Stimulated activated naive CD8-positive, alpha-beta T cell treated with anti-CD3 and anti-CD28 coated beads, Interleukin-15, amount 100 ng/mL, for 72 hours (primary cell): ENCODE data around the gene RPTOR.

Experiments
- ATAC-seq: fragments of 150-1000 bp; cut with Tn5 transposase; 2 replicates; pipeline ENCODE4 v1.10.0; 2021; ENCODE audit warnings: mild to moderate bottlenecking, moderate library complexity
- DNase-seq, 2 donors: peaks; one replicate each; pipeline ENCODE4 v3.0.0; 2021 to 2022
- H3K27ac Mint-ChIP-seq, 2 donors: one replicate each; pipeline ENCODE4 v1.8.0; 2022; ENCODE audit warnings: mild to moderate bottlenecking in 2 of 2, mixed read lengths in 2 of 2, moderate library complexity in 2 of 2
- H3K27me3 Mint-ChIP-seq: one replicate; pipeline ENCODE4 v1.8.0; 2022; ENCODE audit warnings: mixed read lengths
- H3K4me1 Mint-ChIP-seq: one replicate; pipeline ENCODE4 v1.8.0; 2022; ENCODE audit warnings: mild to moderate bottlenecking, mixed read lengths
- H3K4me3 Mint-ChIP-seq, 2 donors: one replicate each; pipeline ENCODE4 v1.8.0; 2022; ENCODE audit warnings: mild to moderate bottlenecking in 2 of 2, mixed read lengths in 2 of 2, moderate library complexity in 1 of 2
- H3K9me3 Mint-ChIP-seq, 2 donors: one replicate each; pipeline ENCODE4 v1.8.0; 2022; ENCODE audit warnings: mixed read lengths in 2 of 2

The RPTOR gene

DNA sequence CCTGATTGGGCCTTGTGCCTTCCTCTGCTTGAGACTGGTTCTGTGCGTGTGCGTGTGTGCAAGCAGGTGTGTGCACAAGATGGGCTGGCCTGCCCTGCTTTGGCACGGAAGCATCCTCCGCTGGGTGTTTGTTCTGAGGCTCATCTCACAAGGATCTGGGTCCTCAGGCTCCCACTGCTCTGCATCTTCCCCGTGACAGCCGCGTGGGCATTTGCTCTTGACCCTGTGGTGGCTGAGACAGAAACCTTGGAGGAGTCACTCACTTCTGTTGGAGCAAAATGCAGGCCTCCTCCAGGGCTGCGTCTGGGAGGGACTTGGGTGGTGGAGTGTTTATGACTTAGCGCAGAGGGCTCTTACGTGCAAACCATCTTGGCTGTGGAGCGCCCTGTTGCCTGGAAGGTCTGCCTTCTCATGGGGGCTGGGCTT, 119.2 kb downstream of the RPTOR start:
- peak overlapping the region; percentile 81 to 86 for H3K4me3 Mint-ChIP-seq
- DNase-seq = peak; percentile 27 to 35

DNA sequence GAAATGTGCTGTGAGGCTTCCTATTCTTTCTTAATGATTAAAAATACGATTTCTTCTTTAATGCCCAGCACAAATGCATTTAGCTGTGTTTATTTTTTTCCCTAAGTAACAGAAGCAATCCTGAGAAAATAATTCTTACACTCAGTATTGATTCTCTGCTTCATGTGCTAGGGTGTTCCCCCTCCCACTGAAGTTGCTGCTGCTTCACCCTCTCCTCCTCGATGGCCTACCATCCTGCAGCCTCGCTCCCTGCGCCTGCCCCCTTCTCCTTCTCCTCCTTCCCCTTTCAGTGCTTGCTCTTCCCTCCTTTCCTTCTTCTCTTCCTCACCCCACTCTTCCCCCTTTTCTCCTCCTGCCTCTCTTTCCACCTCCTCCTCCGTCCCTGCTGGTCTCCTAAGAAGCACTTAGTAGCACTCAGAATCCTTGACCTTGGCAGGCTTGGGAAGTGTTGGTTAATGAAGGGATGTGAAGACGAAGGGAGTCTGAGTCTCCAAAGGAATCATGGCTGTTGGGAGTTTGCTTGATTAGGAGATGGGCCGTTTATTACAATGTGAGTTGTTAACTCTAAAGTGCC, 119.7 kb downstream of the RPTOR start:
- ATAC-seq (peak; percentile 54), DNase-seq (no peak)
- Mint-ChIP-seq H3K9me3 (no peaks in the 10 kb centered on the region), H3K4me1 (peaks cover 88% of the 10 kb centered on the region), H3K27me3 (no peaks in the 10 kb centered on the region), H3K27ac (peak overlapping the region; percentile 40 to 97), H3K4me3 (peak overlapping the region; percentile 81 to 86)

More for the DNA sequence above, 119.2 kb downstream of the RPTOR start:
- no peaks in the 10 kb centered on the region for H3K27me3 Mint-ChIP-seq
- H3K9me3 Mint-ChIP-seq = no peaks in the 10 kb centered on the region
- peaks cover 86% of the 10 kb centered on the region for H3K4me1 Mint-ChIP-seq
- peak overlapping the region; percentile 66 to 75 for H3K27ac Mint-ChIP-seq
- peak; percentile 67 for ATAC-seq

DNA sequence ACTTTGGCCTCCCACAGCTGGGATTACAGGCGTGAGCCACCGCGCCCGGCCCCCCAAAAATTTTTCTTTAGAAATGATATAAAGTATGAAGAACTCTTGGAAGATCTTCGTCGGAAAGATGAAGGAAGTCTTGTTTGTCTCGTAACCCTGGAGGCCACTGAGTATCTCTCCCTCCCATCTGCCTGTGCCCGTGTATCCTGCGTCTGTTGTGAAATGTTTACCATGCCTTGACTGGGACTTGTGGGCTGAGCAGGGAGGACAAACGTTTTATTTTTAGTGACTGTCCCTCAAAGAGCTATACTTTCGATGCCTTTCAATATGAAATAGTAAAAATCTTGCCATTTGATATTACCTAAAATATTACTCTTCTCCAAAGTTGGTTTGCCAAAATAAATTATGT, 121.2 kb downstream of the RPTOR start:
- H3K27me3 Mint-ChIP-seq = no peaks in the 10 kb centered on the region
- no peaks in the 10 kb centered on the region for H3K9me3 Mint-ChIP-seq
- peak overlapping the region; percentile 48 to 96 for H3K27ac Mint-ChIP-seq
- peak overlapping the region; percentile 85 to 88 for H3K4me3 Mint-ChIP-seq
- no peak for ATAC-seq
- DNase-seq = no peak
- peaks cover 97% of the 10 kb centered on the region for H3K4me1 Mint-ChIP-seq

DNA sequence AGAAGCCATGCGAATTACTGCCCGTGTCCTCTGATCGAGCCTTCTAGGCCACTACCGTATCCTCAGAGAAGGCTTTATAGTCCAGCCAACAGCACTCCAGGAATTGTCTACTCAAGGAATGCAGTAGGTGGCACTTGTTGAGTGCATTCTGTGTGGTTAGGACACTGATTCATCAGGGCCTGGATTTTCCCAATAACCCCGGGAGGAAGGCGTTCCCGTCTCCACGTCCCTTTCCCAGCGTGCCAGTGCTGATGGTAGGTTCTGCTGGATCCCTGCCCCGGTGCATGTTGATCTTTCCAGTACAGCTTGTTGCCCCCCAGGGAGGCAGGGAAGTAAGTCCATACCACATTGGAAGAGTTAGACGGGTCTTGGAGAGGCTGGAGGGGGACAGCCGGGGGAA, 122.2 kb downstream of the RPTOR start:
- peaks cover 99% of the 10 kb centered on the region for H3K4me1 Mint-ChIP-seq
- no peak for DNase-seq
- H3K27me3 Mint-ChIP-seq = no peaks in the 10 kb centered on the region

DNA sequence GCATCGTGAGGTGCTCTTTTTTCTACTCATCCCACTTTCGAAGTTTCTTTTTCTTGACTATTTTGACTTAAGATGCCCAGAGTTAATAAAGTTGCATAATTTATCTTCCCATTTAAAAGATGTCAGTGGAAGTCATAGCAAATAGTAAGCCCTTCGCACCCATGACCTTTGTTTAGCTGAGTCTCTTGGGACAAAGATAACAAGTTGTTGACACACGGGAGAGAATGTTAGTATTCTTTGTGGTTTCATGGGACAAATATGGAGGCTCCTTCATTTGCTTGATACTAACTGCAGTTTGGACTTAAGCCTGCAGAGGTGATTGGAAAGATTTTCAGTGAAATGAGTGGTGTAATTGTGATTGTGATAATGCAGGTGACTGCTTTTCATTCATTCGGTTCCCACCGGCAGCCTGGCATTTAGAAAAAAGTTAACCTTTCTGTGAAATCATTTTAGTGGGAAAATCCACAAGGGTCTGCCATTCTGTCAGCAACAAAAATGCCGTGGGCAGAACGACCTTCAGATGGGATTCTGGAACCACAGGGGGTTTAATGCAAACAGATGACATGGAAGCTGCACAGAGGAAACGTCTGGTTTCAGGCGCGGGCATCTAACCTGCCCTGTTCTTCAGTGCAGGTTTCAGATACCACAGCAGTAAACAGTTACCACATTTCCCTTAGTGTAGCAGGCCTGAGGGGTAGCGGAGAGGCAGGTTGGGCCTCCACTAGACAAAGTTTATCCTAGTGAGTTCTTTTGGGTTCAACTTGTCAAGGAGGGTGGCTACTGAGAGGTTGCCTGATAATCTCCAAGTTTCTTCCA, 123.0 kb downstream of the RPTOR start:
- Mint-ChIP-seq H3K27ac (peak overlapping the region in 1 of 2 donors; percentile 80), H3K4me1 (peaks cover 91% of the 10 kb centered on the region), H3K4me3 (peak overlapping the region; percentile 25 to 69), H3K9me3 (no peaks in the 10 kb centered on the region), H3K27me3 (no peaks in the 10 kb centered on the region)
- peak; percentile 77 for ATAC-seq
- peak; percentile 29 to 38 for DNase-seq

More for the DNA sequence above, 122.2 kb downstream of the RPTOR start:
- no peaks in the 10 kb centered on the region for H3K9me3 Mint-ChIP-seq
- H3K4me3 Mint-ChIP-seq = peak overlapping the region; percentile 25 to 69
- peak overlapping the region in 1 of 2 donors; percentile 19 for H3K27ac Mint-ChIP-seq
- no peak for ATAC-seq

DNA sequence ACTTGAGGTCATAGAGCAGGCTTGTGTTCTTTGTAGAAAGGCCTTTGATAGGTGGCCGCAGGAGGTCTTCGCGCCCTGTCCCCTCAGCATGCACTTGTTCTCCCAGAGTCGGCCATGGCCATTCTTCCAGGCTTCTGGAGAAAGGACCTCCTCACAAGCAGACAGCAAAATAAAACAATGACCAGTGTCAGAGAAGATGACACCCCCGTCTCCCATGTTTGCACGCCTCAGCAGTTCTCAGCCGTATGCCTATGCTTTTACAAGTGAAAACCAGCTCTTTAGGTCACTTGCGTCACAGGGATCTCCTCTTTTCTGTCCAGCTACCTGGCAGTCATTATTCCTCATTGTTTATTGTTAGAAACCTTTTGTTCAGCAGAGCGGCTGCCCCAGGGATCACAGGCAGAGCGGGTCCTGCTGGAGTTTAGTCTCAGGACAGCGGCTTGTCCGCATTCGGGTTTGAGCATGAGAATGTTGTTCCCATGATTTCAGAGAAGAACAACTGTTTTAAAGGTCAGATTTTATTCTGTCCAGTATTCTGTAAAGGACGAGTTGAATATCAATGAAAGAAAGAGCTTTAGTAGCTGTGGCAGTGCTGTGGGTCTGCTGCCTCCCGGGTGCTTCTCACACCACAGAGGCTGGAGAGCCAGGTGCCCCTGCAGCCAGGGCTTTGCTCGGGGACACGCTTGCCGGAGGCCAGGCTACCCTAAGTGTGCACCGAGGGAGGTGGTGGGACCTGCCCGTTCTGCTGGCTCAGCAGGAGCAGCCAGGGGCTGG, 123.9 kb downstream of the RPTOR start:
- no peaks in the 10 kb centered on the region for H3K27me3 Mint-ChIP-seq

GRCh38 chr17:80671039-80671824, 126.6 kb downstream of the RPTOR start:
- peak overlapping the region in 1 of 2 donors; percentile 28 for H3K27ac Mint-ChIP-seq
- no peaks in the 10 kb centered on the region for H3K9me3 Mint-ChIP-seq
- ATAC-seq (no peak), DNase-seq (no peak)
- peaks cover 84% of the 10 kb centered on the region for H3K4me1 Mint-ChIP-seq
- no peaks in the 10 kb centered on the region for H3K27me3 Mint-ChIP-seq
- H3K4me3 Mint-ChIP-seq = no peak overlapping the region

More for the DNA sequence above, 123.9 kb downstream of the RPTOR start:
- Mint-ChIP-seq H3K4me3 (peak overlapping the region; percentile 25 to 69), H3K4me1 (peaks cover 91% of the 10 kb centered on the region), H3K27ac (peak overlapping the region; percentile 51 to 80), H3K9me3 (no peaks in the 10 kb centered on the region)
- DNase-seq (no peak), ATAC-seq (no peak)

GRCh38 chr17:80671825-80672110, 127.1 kb downstream of the RPTOR start:
- H3K4me3 Mint-ChIP-seq = no peak overlapping the region
- DNase-seq (no peak), ATAC-seq (no peak)
- H3K27ac Mint-ChIP-seq = no peak overlapping the region
- no peaks in the 10 kb centered on the region for H3K27me3 Mint-ChIP-seq
- peaks cover 84% of the 10 kb centered on the region for H3K4me1 Mint-ChIP-seq
- H3K9me3 Mint-ChIP-seq = no peaks in the 10 kb centered on the region

- peak; percentile 43 for ATAC-seq
- DNase-seq = no peak
- peaks cover 84% of the 10 kb centered on the region for H3K4me1 Mint-ChIP-seq
- H3K27ac Mint-ChIP-seq = peak overlapping the region in 1 of 2 donors; percentile 57
- H3K27me3 Mint-ChIP-seq = no peaks in the 10 kb centered on the region
- H3K4me3 Mint-ChIP-seq = peak overlapping the region; percentile 61 to 62
- H3K9me3 Mint-ChIP-seq = no peaks in the 10 kb centered on the region
Observed at GRCh38 chr17:80673152-80673920, 128.7 kb downstream of the RPTOR start.

- ATAC-seq (no peak), DNase-seq (no peak)
- Mint-ChIP-seq H3K4me1 (peaks cover 84% of the 10 kb centered on the region), H3K4me3 (peak overlapping the region in 1 of 2 donors; percentile 66), H3K27ac (peak overlapping the region; percentile 20 to 43), H3K9me3 (no peaks in the 10 kb centered on the region), H3K27me3 (no peaks in the 10 kb centered on the region)
Observed at GRCh38 chr17:80675438-80676095, 130.9 kb downstream of the RPTOR start.

DNA sequence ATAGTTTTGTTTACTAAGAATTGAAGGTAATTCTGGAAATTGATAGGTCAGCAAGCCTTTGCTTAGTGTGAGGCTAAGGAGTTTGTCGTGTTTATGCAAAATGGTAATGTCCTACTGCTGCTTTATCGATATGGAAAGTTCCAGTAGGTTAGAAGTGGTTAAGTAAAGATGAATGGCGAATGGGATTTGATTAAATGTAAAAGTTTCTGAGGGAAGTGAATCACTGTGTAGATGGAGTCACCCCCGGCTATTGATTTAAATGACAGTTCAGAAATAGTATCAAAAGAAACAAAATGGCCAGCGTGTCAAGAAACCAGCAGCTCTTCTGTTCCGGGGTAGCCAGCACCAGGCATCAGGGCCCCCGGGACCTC, 131.4 kb downstream of the RPTOR start:
- H3K27ac Mint-ChIP-seq = peak overlapping the region; percentile 43 to 74
- H3K4me1 Mint-ChIP-seq = peaks cover 84% of the 10 kb centered on the region
- H3K4me3 Mint-ChIP-seq = peak overlapping the region; percentile 27 to 66
- no peaks in the 10 kb centered on the region for H3K9me3 Mint-ChIP-seq
- DNase-seq (no peak), ATAC-seq (no peak)
- H3K27me3 Mint-ChIP-seq = no peaks in the 10 kb centered on the region

- Mint-ChIP-seq H3K9me3 (no peaks in the 10 kb centered on the region), H3K27me3 (no peaks in the 10 kb centered on the region), H3K27ac (peak overlapping the region; percentile 43 to 74), H3K4me1 (peaks cover 79% of the 10 kb centered on the region), H3K4me3 (peak overlapping the region; percentile 27 to 77)
- DNase-seq (no peak), ATAC-seq (no peak)
Observed at GRCh38 chr17:80676564-80676963, 131.9 kb downstream of the RPTOR start.

GRCh38 chr17:80677214-80677756, 132.6 kb downstream of the RPTOR start:
- no peaks in the 10 kb centered on the region for H3K9me3 Mint-ChIP-seq
- peak overlapping the region; percentile 93 to 97 for H3K27ac Mint-ChIP-seq
- peaks cover 83% of the 10 kb centered on the region for H3K4me1 Mint-ChIP-seq
- DNase-seq = no peak
- peak; percentile 31 for ATAC-seq
- H3K4me3 Mint-ChIP-seq = peak overlapping the region; percentile 65 to 77
- no peaks in the 10 kb centered on the region for H3K27me3 Mint-ChIP-seq

- peak overlapping the region; percentile 53 to 77 for H3K4me3 Mint-ChIP-seq
- DNase-seq (no peak), ATAC-seq (no peak)
- H3K4me1 Mint-ChIP-seq = peaks cover 68% of the 10 kb centered on the region
- no peaks in the 10 kb centered on the region for H3K27me3 Mint-ChIP-seq
- H3K9me3 Mint-ChIP-seq = no peaks in the 10 kb centered on the region
- H3K27ac Mint-ChIP-seq = peak overlapping the region; percentile 36 to 97
Observed at GRCh38 chr17:80679816-80680215, 135.2 kb downstream of the RPTOR start.
